HTR-8/SVneo (cell line): ENCODE measurements around the gene MYO1F.
A peak's percentile ranks its signal among the peaks of the same experiment; 100 is the strongest.
"Not testable (repeated sequence)": the region's sequence is repeated elsewhere in the genome, so short reads cannot be mapped to it uniquely, and the experiment has no call there.

Experiments
- DNase-seq: peaks from one replicate; pipeline ENCODE4 v3.0.0; 2011; ENCODE audit warnings: low spot score, mixed read lengths; ENCODE audit not compliant: insufficient read length
- FAIRE-seq: peaks from 2 replicates; lab custom pipeline; 2011; peaks lifted over from hg19 to GRCh38; lab: Jason Lieb, UNC

Gene MYO1F

GRCh38 chr19:8569066-8569771, 8.0 kb downstream of the MYO1F start:
- DNase-seq = peak; percentile 78
- FAIRE-seq = peak; percentile 26

GRCh38 chr19:8567522-8568172, 9.6 kb downstream of the MYO1F start:
- FAIRE-seq (no peak), DNase-seq (no peak)

GRCh38 chr19:8566855-8567254, 10.4 kb downstream of the MYO1F start:
- no peak for FAIRE-seq
- no peak for DNase-seq

GRCh38 chr19:8564866-8565265, 12.4 kb downstream of the MYO1F start:
- FAIRE-seq, DNase-seq: not testable (repeated sequence)

GRCh38 chr19:8561075-8561764, 16.0 kb downstream of the MYO1F start:
- DNase-seq (no peak), FAIRE-seq (no peak)

- FAIRE-seq (no peak), DNase-seq (no peak)
These were observed 18.9 kb downstream of the MYO1F start for GRCh38 chr19:8558325-8558724.

GRCh38 chr19:8557642-8558238, 19.5 kb downstream of the MYO1F start:
- no peak for FAIRE-seq

GRCh38 chr19:8553729-8554128, 23.5 kb downstream of the MYO1F start:
- DNase-seq, FAIRE-seq: not testable (repeated sequence)

More at GRCh38 chr19:8557642-8558238, 19.5 kb downstream of the MYO1F start:
- DNase-seq = no peak

- FAIRE-seq = peak; percentile 63
- peak; percentile 33 for DNase-seq
These were observed 24.4 kb downstream of the MYO1F start for GRCh38 chr19:8552810-8553209.

GRCh38 chr19:8550070-8550469, 27.2 kb downstream of the MYO1F start:
- FAIRE-seq = no peak
- no peak for DNase-seq

- DNase-seq (no peak), FAIRE-seq (no peak)
These were observed 31.5 kb downstream of the MYO1F start for GRCh38 chr19:8545743-8546142.

GRCh38 chr19:8544168-8544567, 33.1 kb downstream of the MYO1F start:
- DNase-seq = no peak
- FAIRE-seq = no peak

GRCh38 chr19:8539621-8540149, 37.6 kb downstream of the MYO1F start:
- FAIRE-seq (no peak), DNase-seq (no peak)

- DNase-seq (no peak), FAIRE-seq (no peak)
These were observed 40.1 kb downstream of the MYO1F start for GRCh38 chr19:8537099-8537498.

GRCh38 chr19:8536282-8536681, 41.0 kb downstream of the MYO1F start:
- FAIRE-seq (peak; percentile 42), DNase-seq (no peak)

GRCh38 chr19:8532225-8532624, 45.0 kb downstream of the MYO1F start:
- DNase-seq = no peak
- FAIRE-seq = no peak

GRCh38 chr19:8531470-8531869, 45.8 kb downstream of the MYO1F start:
- no peak for DNase-seq
- no peak for FAIRE-seq

- FAIRE-seq (no peak), DNase-seq (no peak)
These were observed 47.1 kb downstream of the MYO1F start for GRCh38 chr19:8530061-8530679.

GRCh38 chr19:8529369-8530006, 47.8 kb downstream of the MYO1F start:
- peak; percentile 60 for FAIRE-seq
- no peak for DNase-seq

- DNase-seq (no peak), FAIRE-seq (no peak)
These were observed 48.7 kb downstream of the MYO1F start for GRCh38 chr19:8528500-8528899.
